Dermis blood vessel endothelial cell (primary cell): ENCODE results near the gene APLF. TPM values are rescaled to one million over a fixed set of nuclear protein-coding genes. Genes with fewer than 3 reads are reported as not detected.
"Not testable (repeated sequence)": the region's sequence is repeated elsewhere in the genome, so short reads cannot be mapped to it uniquely, and the experiment has no call there.

Source experiments
- DNase-seq: peaks from one replicate; pipeline ENCODE4 v3.0.0; 2010
- total RNA-seq: library from RNA; depleted of rRNA; stranded (reverse); fragments of >200 nt; gene quantifications from 2 replicates; pipeline ENCODE4 v1.2.3, GENCODE V29; 2014

APLF gene
- total RNA-seq, 1 donor from 2014 or later = 8.8 TPM

DNA sequence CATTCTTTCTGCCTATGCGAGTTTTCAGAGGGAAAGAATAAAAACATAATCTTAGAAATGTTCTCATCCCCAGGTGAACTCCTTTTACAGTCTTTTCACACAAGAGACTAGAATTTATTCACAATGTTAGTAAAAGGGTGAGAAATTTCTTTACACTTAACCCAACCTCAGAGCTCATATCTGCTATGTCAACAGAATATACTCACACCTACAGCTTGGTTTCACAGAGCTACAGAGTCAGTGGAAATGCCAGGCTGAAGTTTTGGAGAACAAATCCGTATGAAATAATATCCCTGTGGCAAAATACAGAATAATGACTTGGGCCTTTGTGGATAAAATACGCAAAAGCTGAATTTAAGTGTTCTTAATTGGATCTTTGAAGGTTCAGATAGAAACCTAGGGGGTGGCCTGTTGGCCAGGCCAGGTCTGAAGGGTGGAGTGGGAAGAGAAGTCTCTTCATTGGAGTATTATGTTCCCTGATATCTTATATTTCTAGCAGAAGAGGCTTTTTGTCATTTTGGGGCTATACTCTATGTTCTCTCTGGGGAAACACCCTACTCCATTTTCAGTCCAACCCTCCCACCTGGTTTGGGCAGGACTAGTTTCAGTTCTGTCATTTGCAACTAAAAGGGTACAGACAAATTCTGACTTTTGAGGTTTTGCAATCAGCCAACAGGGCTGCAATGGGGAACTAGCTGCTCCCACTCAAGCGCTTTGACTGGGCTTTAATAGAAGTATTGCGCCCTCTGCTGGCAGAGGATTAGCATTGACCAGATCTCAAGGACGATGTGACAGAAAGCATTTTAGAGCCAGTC lies 26.0 kb upstream of the APLF start:
- DNase-seq = peak; percentile 89

DNA sequence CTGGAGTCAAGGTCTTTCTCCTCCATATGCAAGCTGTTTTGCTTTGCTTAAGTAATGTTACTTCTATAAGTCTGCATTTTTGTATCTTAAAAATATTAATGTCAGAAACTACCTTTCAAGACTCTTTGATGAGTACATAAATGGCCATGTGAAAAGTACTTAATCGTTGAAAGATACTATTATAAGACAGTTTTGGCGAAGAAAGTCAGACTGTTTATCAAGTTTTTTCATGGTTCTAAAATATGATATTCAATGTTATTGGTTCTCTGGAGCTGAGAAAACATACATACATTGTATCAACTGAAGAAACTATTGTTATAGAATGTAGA lies 25.4 kb upstream of the APLF start:
- DNase-seq = no peak

DNA sequence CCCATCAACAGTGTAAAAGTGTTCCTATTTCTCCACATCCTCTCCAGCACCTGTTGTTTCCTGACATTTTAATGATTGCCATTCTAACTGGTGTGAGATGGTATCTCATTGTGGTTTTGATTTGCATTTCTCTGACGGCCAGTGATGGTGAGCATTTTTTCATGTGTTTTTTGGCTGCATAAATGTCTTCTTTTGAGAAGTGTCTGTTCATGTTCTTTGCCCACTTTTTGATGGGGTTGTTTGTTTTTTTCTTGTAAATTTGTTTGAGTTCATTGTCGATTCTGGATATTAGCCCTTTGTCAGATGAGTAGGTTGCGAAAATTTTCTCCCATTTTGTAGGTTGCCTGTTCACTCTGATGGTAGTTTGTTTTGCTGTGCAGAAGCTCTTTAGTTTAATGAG lies 21.0 kb upstream of the APLF start:
- DNase-seq = not testable (repeated sequence)

DNA sequence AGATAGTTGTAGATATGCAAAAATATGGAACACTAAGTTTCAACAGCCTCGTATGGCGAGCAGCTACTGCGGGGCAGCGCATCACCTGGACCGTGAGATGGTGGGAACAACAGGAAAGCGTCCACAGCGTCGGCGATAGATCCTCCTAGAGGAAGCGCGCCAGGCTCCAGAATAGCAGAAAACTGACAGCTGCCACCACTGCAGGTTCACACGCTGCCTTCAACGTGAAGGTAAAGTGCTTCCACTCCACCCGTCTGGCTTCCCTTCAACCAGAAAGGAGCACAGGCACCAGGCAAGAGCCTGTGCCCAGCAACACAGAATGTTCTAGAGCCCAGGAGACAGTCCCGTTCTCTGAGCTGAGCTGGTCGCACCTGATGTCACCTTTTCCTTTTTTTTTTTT lies 20.3 kb upstream of the APLF start:
- DNase-seq = no peak

DNA sequence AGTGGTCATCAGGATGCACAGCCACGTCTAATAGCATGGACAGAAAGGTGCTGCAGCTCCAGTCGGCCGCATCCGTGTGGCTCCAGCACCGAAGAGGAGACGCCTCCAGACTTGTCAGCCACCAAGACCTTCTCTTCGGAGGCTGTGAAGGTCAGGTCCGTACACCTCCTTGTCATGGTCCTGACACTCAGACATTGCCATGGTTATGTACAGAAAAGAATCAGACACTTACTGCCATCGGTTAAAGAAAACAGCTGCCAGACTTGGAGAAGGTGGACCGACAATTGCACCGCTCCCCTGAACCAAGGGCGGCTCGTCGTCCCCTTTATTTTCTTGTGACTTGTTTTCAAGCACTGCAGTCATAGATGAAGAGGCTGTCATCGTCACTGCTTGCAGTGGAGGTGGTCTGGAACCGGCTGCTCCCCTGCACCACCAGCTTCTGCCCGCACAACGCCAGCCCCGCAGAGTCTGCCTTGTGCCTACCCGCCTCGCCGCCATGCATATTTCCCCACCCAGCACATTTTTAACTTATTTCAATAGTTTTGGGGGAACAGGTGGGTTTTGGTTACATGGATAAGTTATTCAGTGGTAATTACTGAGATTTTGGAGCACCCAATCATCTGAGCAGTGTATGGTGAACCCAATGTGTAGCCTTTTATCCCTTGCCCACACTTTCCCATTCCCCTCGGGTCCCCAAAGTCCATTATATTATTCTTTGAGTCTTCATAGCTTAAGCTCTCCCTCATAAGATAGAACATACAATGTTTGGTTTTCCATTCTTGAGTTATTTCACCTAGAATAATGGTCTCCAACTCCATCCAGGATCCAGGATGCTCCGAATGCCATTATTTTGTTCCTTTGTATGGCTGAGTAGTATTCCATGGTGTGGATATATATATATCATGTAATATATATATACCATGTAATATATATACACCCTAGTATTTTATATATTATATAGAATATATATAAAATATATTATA lies 18.4 kb upstream of the APLF start:
- DNase-seq = no peak

DNA sequence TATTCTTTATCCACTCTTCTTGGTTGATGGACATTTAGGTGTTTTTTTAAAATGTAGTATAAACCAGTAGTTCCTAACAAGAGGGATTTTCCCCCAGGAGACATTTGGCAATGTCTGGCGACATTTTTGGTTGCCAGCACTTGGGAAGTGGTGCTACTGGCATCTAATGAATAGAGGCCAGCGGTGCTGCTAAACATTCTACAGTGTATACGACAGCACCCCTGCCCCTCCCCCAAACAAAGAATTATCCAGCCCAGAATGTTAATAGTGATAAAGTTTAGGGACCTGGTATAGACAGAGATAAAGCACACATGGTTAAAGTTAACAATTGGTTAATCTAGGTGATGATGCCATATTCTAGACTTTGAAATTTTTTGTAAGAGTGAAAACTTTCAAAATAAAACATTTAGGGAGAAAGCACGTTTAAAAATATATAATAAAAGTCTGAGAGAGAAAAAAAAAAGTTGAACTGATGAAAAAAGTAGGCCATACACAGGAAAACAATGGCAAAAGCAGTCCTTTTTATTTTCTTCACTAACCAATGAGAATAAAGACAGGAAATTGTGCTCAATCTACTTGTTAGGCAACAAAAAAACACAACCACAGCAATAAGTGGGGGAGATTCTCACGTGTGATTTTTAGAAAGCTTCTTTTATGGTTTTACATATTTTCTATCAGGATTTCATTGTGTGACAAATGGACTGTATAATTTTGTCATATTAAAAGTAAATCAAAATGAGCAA lies 15.1 kb upstream of the APLF start:
- no peak for DNase-seq

DNA sequence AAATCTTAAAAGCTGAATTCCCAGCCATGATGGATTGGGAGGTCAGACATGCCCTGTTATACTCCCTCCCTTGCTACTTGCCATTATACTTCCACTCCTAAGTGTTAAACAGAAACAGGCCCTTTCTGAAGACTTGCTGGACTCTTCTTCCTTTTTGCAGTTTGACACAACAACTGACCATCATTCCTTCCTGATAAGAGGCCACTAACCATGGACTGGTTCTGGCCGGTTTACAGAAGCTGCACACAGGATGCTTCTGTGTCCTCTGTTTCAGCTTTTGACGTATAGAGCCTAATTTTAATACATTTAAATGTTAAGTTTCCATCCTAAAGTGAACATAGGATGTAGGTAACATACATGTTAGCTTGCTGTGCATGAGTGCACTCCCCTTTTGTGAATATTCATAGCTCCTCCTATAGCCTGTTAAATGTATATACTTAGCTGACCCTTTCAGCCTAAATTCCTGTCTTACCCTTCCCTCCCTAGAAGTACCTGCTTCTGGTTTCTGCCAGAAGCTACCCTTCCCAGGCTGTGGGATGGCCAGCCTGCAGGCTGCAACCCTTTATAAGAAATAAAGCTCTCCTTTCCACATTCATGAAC lies 13.5 kb upstream of the APLF start:
- DNase-seq = no peak

DNA sequence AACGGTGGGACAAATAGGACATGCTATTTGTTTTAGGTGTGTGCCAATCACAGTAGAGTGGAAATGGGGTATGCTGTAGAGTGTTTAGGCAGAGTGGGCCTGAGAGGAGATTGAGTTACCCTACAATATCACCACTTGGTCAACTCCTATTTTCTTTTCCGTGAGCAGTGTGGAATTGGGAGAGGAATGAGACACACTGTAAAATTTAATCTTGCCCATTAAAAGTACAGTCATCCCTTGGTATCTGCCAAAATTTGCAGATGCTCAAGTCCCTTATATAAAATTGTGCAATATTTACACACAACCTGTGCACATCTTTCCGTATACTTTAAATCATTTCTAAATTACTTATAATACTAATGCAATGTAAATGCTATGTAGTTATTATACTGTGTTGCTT lies 12.7 kb upstream of the APLF start:
- no peak for DNase-seq

DNA sequence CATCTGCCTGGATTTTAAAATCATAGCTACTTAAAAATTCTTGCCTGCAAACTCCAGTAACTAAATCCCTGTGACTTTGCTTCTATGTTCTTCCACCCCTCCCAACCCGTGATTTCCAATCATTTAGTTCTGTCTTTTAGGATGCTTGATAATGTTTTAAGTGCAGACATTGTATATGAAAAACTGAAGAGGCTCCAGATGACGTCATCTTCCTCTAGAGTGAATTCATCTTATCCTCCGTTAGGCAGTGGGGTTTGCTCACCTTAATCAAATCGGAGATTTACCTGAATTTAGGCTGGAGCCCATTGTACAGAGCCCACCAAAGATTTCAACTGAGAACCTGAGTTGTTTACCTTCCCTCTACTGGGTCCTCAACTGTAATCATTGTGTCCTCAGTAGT lies 11.2 kb upstream of the APLF start:
- DNase-seq = no peak

DNA sequence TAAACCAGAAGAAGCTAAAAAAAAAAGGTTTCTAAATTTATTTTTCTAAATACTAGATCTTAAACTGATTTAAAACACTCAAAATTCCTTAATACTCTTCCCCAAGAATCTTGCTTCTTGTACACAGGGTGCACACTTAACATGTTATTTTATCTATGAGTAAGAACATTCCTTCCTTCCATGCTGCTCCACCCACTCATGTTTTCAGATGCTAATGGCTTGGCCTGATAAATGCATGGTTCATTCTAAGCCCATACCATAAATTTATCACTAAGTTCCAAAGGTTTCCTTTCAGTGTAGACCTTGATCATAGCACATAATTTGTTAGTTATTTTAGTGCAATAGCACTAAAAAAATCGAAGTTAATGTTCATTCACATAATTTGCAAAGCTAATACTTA lies 8.4 kb upstream of the APLF start:
- DNase-seq = no peak

DNA sequence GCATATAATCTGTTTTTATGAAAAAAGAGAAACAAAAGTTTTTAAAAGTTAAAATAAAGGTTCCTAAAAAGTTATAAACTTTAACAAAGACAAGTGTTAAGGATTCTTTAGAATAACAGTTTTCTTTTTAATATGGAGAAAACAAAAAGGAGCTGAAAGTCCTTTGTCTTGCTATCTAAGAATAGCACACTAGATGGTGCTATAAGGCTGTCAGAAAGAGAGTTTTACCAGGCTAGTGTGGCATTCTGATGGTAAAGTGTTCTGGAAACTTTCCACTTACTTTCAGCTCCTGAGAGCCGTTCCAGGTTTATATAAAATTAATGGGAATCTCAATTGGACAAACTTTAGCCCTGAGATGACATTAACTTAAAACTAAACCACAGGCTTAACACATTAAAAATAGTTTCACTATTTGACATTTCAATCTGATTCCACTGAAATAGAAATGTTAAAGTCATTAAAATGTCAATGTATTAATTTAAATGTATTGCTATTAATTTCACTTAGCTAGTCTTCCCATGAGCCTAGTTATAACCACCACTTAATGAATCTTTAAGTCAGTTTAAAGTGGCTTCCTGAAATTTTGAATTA lies 4.0 kb upstream of the APLF start:
- DNase-seq = peak; percentile 79

DNA sequence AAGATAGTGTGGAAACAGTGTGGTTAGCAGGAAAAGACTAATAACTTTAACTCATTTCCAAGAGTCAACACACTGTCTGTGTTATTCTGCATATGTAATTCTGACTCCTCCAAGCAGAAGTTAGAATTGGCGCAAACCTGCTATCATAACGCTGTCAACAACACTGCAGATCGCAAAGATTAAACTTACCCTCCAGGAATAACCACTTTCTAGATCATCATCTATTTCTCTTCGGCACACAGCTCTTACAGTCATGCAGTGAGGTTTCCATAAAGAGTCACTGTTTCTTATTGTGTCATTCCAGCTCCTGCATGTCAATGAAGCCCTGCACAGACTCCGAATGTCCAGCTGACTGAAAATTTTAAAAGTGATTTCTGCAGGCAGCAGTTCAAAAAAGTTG lies 2.7 kb upstream of the APLF start:
- no peak for DNase-seq

DNA sequence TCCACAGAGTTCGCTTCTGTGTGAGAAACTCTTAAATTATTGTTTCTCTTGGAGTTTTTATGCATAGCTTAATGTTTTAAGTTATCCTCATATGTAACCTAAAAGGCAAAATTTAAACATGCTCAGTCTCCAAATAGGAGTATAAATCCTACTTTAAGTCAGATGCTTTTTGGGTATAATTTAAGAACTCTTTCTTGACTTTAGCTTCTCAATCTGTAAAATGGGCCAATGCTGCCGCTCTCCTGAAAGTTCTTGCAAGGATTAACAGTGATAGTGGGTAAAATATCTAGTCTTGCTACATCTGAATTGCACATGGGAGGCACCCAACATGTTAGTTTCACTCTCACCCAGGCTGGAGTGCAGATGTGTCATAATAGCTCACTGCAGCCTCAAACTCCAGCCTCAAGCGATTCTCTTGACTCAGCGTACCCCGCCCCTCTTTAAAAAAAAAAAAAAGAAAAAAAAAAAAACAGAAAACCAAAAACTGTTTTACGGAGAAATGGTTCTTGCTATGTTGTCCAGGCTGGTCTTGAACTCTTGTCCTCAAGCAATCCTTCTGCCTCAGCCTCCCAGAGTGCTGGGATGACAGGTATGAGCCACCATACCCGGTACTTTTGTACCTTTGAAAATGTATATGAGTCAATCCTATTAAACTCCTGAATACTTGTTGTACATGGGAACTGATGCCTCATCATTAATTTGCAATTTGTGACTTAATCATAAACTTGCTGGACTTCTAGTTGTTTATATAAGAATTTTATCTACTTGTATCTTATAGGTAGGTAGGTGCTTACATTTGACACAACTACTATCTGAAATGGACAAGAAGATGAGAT lies 2.1 kb upstream of the APLF start:
- no peak for DNase-seq

DNA sequence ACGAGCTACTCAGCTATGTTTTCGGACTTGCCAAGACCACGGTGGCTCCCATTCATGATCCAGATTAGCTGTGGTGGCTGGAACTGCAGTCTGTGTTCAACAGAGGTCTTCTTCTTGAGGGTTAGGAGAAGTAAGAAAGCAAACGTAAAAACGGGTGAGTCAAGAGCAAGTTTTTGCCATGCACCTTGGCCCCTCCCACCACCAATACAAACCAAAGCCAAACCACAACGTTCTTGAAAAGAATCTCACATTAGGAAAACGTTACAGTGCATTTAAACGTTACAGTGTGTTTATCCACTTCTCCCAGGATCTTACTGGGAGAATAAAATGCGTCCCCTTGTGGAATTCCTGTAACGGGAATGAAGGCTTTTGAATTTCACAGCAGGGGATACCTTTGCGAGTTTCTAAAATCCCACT lies 1.0 kb upstream of the APLF start:
- peak; percentile 46 for DNase-seq

DNA sequence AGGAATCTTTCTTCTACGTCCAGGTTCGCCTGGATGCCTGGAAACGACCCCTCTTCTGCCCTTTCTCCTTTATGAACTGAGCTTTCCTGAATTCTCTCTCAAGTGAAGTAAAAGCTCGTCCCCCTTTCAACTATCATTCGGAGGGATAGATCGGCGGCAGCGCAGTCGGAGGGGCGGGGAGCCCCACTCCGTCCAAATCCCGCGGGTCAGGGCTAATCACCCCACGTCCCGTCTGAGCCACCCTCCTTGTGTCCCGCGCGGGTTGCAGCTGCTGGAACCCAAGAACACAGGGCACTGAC lies 658 bp upstream of the APLF start:
- no peak for DNase-seq

DNA sequence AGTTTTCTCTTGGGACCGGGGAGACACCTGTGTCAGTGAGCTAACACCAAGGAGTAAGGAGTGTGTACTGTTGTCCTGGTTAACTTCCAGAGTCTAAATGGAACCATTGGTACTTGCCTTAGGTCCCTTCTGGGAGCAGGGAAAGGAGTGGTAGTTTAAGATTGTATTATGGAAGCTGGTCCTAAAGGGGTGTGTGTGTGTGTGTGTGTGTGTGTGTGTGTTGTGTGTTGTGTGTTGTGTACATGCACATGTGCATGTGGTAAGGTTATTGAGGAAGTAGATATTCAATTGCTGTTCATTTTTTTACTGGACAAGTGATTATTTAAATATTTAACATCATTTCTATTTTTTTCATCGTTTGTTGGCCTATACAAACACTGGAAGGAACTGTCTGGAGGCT lies 1.4 kb downstream of the APLF start:
- no peak for DNase-seq

DNA sequence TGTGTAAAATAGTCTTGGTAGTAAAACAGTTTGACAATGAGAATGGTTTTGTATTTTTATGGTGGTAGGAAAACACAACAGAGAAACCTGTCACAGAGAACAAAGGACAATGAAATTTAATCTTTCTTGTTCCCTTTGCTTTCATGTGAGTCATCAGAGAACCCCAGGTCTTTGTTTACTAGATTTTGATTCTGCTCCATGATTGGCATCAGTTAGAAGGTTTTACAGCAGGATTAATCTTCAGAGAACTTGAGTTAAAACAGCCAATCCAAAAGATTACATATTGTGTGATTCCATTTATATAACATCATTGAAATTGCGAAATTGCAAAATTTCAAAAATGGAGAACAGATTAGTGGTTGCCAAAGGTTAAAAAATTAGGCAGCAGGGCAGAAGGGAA lies 2.5 kb downstream of the APLF start:
- DNase-seq = no peak

DNA sequence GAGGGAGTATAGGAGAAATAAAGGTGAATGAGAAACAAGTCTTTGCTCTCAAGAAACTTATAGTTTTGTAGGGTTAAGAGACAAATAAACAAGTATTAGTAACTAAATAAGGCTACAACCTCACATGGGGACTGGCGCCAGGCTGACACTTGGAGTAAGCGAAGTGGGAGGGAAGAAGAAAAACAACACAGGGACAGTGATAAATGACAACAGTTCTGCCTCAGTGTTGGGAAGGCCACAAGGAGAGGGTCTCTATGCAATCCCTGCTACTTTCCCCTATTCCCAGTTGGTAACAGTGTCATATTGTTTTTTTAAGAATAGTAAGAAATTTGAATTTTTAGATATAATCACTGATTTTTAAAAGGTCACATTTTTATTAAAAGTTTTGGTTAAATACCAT lies 4.0 kb downstream of the APLF start:
- no peak for DNase-seq

DNA sequence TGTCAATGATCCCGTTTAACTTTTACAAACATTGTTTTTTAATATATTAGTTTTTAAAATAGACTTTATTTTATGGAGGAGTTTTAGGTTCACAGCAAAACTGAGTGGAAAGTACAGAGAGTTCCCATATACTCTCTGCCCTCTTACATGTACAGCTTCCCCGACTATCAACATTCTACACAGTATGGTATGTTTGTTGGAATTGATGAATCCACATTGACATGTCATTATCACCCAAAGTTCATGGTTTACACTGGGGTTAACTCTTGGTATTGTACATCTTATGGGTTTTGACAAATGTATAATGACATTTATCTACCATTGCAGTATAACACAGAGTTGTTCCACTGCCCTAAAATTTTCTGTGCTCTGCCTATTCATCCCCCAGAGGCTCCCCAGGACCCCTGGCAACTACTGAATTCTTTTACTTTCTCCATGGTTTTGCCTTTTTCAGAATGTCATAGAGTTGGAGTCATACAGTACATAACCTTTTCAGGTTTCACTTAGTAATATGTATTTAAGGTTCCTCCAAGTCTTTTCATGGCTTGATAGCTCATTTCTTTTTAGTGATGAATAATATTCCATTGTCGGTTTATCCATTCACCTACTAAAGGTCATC lies 5.5 kb downstream of the APLF start:
- DNase-seq = no peak

DNA sequence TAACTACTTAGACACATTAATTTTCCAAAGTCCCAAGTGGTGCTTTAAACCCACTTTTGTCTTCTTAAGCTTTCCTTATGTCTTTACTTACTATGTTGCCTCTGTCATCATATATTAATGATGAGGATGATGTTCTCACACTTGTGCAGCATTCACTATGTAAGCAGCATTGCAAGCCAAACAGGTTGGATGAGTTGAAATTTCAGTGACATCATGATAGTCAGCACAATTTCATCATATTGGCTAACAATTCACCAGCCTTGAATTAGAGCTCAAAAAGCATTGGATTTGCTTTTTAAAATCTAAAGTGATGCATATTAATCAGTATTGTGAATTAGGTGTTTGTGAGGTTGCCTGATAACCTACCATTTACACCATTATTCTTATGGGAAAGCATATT lies 7.7 kb downstream of the APLF start:
- DNase-seq = no peak

DNA sequence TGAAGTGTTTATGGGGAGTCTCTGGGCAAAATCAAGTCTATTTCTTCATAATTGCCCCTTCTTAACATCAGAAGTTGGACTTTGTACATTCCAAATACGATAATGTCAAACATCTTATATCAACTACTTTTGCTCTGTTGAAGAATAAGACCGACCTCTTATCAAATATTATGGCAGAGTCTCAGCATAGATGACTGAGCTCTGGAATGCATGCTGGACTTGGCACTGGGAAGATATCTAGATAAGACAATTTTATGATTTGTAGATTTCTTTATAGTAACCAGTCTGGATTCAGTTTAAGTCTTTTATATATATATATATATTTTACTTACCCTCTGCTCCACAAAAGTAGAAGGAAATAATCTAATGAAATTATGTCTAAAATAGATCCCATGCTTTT lies 8.2 kb downstream of the APLF start:
- DNase-seq = no peak
